Ovary (tissue), 3 donors: Measurements from ENCODE around the gene PTCH1.

Experiments used
- EP300 ChIP-seq: sonication (generic); formaldehyde crosslinking; IDR thresholded peaks from one replicate; pipeline ENCODE4 v1.6.1; 2017; ENCODE audit warnings: antibody characterized with exemption
- POLR2A ChIP-seq: fragments of 450-650 bp; IDR thresholded peaks from one replicate; pipeline ENCODE4 v1.6.1; 2017; ENCODE audit warnings: antibody characterized with exemption, mild to moderate bottlenecking, moderate library complexity
- TF ChIP-seq, protein P1 (sequence below), 3 donors: fragments of 450-650 bp in 2 of 3; fragments of 200-600 bp in 1 of 3; IDR thresholded peaks; one replicate each; pipeline versions ENCODE4 v1.5.1 to v1.8.0; 2016 to 2022; ENCODE audit warnings: antibody characterized with exemption in 3 of 3, mild to moderate bottlenecking in 1 of 3
- donor health status: DM: no; HTN: no; CAD: no.

- no peak for TF ChIP-seq POLR2A
- TF ChIP-seq, protein P1, sequence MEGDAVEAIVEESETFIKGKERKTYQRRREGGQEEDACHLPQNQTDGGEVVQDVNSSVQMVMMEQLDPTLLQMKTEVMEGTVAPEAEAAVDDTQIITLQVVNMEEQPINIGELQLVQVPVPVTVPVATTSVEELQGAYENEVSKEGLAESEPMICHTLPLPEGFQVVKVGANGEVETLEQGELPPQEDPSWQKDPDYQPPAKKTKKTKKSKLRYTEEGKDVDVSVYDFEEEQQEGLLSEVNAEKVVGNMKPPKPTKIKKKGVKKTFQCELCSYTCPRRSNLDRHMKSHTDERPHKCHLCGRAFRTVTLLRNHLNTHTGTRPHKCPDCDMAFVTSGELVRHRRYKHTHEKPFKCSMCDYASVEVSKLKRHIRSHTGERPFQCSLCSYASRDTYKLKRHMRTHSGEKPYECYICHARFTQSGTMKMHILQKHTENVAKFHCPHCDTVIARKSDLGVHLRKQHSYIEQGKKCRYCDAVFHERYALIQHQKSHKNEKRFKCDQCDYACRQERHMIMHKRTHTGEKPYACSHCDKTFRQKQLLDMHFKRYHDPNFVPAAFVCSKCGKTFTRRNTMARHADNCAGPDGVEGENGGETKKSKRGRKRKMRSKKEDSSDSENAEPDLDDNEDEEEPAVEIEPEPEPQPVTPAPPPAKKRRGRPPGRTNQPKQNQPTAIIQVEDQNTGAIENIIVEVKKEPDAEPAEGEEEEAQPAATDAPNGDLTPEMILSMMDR (IDR thresholded peaks at IDR 0.05): no peak
- no peak for TF ChIP-seq EP300
Measured at GRCh38 chr9:95497772-95498171, 19.0 kb downstream of the PTCH1 start.
